Measurements from ENCODE around the gene VIT.
A peak's percentile ranks its signal among the peaks of the same experiment; 100 is the strongest.
"Not testable (repeated sequence)": the region's sequence is repeated elsewhere in the genome, so short reads cannot be mapped to it uniquely, and the experiment has no call there.

The VIT gene

GRCh38 chr2:36820942-36821605, 124.6 kb downstream of the VIT start:
- H3K36me3 Mint-ChIP-seq = no peaks in the 10 kb centered on the region
- H3K27ac Mint-ChIP-seq = no peak overlapping the region
- H3K4me3 Mint-ChIP-seq = no peak overlapping the region
- H3K27me3 Mint-ChIP-seq = no peaks in the 10 kb centered on the region
- no peaks in the 10 kb centered on the region for H3K9me3 Mint-ChIP-seq
- no peaks in the 10 kb centered on the region for H3K4me1 Mint-ChIP-seq

DNA sequence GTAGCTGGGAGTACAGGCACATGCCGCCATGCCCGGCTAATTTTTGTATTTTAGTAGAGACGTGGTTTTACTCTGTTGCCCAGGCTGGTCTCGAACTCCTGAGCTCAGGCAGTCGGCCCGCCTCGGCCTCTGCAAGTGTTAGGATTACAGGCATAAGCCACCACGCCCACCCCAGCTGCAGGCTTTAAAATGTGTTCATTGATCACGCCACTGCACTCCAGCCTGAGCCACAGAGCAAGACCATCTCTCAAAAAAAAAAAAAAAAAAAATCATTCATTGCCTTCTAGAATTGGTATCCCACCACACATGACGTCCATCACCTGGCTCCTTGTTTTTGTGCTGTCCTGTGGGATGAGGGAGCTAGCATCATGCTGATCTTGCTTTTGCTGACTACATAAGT, 127.4 kb downstream of the VIT start:
- no peaks in the 10 kb centered on the region for H3K9me3 Mint-ChIP-seq
- no peaks in the 10 kb centered on the region for H3K27me3 Mint-ChIP-seq
- peaks cover 1% of the 10 kb centered on the region for H3K36me3 Mint-ChIP-seq
- no peak overlapping the region for H3K4me3 Mint-ChIP-seq
- no peak overlapping the region for H3K27ac Mint-ChIP-seq
- no peaks in the 10 kb centered on the region for H3K4me1 Mint-ChIP-seq

DNA sequence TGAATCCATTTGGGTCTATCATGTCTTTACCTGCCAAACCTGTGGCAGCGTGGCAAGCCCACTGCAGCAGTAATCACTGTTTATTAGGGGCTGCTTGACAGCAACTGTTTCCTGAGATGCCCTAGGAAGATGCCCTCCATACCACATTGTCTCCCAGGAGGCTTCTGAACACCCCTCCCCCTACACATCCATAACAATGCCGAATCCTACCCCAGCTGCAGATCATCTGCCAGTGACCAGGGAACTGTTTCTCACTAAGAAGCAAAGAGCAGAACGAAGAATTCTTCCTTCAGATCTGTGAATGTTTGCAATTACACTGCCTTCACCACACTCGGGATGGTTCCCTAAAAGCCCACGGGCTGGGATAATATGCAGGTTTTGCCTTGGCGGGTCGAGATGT, 127.8 kb downstream of the VIT start:
- Mint-ChIP-seq H3K27me3 (no peaks in the 10 kb centered on the region), H3K4me3 (no peak overlapping the region), H3K27ac (no peak overlapping the region), H3K9me3 (no peaks in the 10 kb centered on the region), H3K4me1 (no peaks in the 10 kb centered on the region), H3K36me3 (peaks cover 1% of the 10 kb centered on the region)

- H3K9me3 Mint-ChIP-seq, H3K36me3 Mint-ChIP-seq, H3K27me3 Mint-ChIP-seq, H3K27ac Mint-ChIP-seq, H3K4me3 Mint-ChIP-seq, H3K4me1 Mint-ChIP-seq: not testable (repeated sequence)
Observed at GRCh38 chr2:36824683-36825082, 128.2 kb downstream of the VIT start.

GRCh38 chr2:36831185-36831584, 134.7 kb downstream of the VIT start:
- Mint-ChIP-seq H3K27ac (no peak overlapping the region), H3K9me3 (no peaks in the 10 kb centered on the region), H3K4me1 (peaks cover 14% of the 10 kb centered on the region), H3K4me3 (no peak overlapping the region), H3K36me3 (peaks cover 1% of the 10 kb centered on the region), H3K27me3 (peaks cover 3% of the 10 kb centered on the region)

DNA sequence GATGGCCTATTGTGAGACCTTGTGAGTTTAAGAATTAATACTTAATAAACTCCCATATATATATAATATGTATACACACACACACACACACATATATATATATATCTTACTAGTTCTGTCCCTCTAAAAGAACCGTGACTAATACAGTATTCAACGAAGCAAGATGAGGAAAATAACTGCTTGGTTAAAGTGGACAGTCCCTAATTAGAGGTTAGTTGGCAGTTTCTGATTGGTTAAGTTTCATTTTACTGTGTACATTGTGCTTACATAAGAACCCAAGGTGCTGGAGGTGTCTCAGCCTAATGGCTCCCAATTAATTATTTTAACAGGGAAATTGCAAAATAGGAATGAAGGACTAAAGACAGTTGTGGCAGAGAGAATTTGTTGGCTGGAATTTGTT, 137.7 kb downstream of the VIT start:
- peaks cover 3% of the 10 kb centered on the region for H3K27me3 Mint-ChIP-seq
- no peak overlapping the region for H3K27ac Mint-ChIP-seq
- H3K4me3 Mint-ChIP-seq = no peak overlapping the region
- no peaks in the 10 kb centered on the region for H3K9me3 Mint-ChIP-seq
- H3K4me1 Mint-ChIP-seq = peaks cover 14% of the 10 kb centered on the region
- no peaks in the 10 kb centered on the region for H3K36me3 Mint-ChIP-seq

DNA sequence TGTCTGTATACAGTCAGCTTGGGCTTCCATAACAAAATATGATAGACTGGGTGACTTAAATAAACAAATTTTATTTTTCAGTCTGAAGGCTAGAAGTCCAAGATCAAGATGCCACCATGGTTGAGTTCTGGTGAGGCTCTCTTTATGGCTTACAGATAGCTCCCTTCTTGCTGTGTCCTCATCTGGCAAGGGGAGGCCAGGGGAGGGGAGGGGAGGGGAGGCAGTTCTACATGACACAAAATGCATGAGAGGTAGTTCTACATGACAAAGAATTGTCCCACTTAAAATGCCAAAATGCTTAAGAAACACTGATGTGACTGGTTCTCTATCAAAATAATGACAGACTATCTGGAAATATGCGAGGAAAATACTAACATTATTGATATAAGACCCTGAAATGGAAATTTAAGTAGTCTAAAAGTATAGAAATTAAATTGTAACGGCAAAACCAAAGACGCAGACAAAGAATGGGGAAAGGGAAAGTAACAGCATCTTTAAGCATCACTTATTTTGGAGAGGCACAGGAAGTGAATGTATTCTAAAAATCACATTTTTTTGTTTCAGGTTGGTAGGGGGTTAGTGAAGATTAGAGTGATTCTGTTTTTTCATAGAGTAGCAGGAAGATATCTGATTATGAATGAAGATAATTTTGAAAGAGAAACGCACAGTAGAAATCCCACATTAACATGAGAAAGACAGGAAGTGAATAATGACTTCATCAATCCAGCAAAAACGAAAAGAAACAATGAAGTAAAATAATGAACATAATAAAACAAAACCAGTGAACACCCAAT, 138.4 kb downstream of the VIT start:
- peaks cover 14% of the 10 kb centered on the region for H3K4me1 Mint-ChIP-seq
- no peaks in the 10 kb centered on the region for H3K36me3 Mint-ChIP-seq
- H3K4me3 Mint-ChIP-seq = peak overlapping the region; percentile 6
- no peaks in the 10 kb centered on the region for H3K9me3 Mint-ChIP-seq
- peak overlapping the region; percentile 6 for H3K27ac Mint-ChIP-seq
- peaks cover 3% of the 10 kb centered on the region for H3K27me3 Mint-ChIP-seq

DNA sequence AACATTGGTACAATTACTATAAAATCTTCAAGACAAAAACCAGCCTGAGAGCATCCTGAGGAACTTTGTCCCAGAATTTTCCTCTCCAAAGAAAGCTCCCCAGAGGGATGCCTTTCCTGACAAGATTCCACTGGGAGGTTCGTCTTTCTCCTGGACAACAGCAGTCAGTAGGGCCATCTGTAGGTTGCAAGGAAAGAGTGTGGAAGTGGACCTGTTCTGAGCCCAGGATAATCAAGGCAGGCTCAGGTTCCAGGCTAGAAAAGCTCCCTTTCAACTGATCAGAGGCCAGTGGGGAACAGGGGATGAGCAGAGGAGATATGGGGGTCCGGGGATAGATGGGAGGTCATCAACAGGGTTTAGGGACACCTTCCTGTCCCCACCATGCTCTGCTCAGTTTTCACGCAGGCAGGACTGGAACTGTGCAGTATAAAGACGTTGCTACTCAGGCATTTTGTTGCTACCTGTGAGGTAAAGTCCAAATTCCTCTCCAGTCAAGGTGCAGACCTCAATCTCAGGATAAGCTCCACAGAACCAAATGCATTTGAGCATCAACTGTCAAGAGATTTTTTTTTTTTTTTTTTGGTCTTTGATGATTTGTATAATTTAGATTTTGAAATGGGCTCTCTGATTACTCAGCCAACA, 143.6 kb downstream of the VIT start:
- peaks cover 6% of the 10 kb centered on the region for H3K4me1 Mint-ChIP-seq
- no peak overlapping the region for H3K27ac Mint-ChIP-seq
- H3K27me3 Mint-ChIP-seq = no peaks in the 10 kb centered on the region
- peaks cover 1% of the 10 kb centered on the region for H3K36me3 Mint-ChIP-seq
- H3K9me3 Mint-ChIP-seq = no peaks in the 10 kb centered on the region
- H3K4me3 Mint-ChIP-seq = no peak overlapping the region

- Mint-ChIP-seq H3K9me3 (no peaks in the 10 kb centered on the region), H3K27ac (no peak overlapping the region), H3K36me3 (peaks cover 3% of the 10 kb centered on the region), H3K27me3 (no peaks in the 10 kb centered on the region), H3K4me3 (no peak overlapping the region), H3K4me1 (no peaks in the 10 kb centered on the region)
Observed at GRCh38 chr2:36843838-36844237, 147.3 kb downstream of the VIT start.

DNA sequence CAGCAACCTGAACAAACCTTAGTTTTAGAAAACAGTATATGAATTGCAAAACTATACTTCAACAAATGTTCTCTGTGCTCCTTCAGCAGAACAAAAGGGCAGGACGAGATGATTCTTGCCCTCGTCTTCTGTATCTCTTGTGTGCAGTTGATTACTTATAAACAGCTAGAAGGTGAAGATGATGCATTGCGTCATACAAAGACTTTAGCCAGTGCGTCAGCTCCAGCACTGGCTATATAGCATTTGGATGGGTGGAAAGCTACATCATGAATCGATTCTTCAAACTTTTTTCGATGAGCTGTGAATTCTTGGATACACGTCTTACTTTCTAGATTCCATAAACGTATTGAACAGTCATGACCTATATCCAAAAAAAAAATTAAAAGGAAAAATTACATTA, 152.8 kb downstream of the VIT start:
- no peak overlapping the region for H3K27ac Mint-ChIP-seq
- no peaks in the 10 kb centered on the region for H3K4me1 Mint-ChIP-seq
- H3K27me3 Mint-ChIP-seq = no peaks in the 10 kb centered on the region
- peaks cover 17% of the 10 kb centered on the region for H3K36me3 Mint-ChIP-seq
- no peaks in the 10 kb centered on the region for H3K9me3 Mint-ChIP-seq
- no peak overlapping the region for H3K4me3 Mint-ChIP-seq

DNA sequence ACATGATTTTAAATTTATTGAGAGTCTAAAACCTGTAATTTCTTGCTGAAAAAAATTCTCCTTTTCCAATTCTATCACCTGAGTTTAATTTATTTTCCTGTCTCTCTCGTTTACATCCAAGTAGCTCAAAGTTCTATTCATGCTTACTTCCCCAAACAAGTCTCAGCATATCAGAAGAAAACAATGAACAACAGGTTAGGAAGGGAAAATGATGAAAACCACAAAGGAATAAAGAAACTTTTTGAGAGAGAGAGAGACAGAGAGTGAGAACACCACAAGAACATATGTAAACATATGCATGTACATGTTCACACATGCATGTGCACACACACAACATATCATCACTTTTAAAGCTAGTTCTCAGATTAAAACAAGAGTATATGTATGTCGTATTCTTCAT, 157.7 kb downstream of the VIT start:
- peaks cover 12% of the 10 kb centered on the region for H3K4me1 Mint-ChIP-seq
- H3K27me3 Mint-ChIP-seq = no peaks in the 10 kb centered on the region
- H3K9me3 Mint-ChIP-seq = no peaks in the 10 kb centered on the region
- H3K36me3 Mint-ChIP-seq = peaks cover 32% of the 10 kb centered on the region
- no peak overlapping the region for H3K4me3 Mint-ChIP-seq
- no peak overlapping the region for H3K27ac Mint-ChIP-seq

- peaks cover 29% of the 10 kb centered on the region for H3K36me3 Mint-ChIP-seq
Observed at GRCh38 chr2:36855429-36855828, 158.9 kb downstream of the VIT start.

GRCh38 chr2:36857713-36858112, 161.2 kb downstream of the VIT start:
- H3K27ac Mint-ChIP-seq = no peak overlapping the region
- no peaks in the 10 kb centered on the region for H3K9me3 Mint-ChIP-seq
- peaks cover 30% of the 10 kb centered on the region for H3K36me3 Mint-ChIP-seq
- H3K4me1 Mint-ChIP-seq = peaks cover 13% of the 10 kb centered on the region
- no peak overlapping the region for H3K4me3 Mint-ChIP-seq
- H3K27me3 Mint-ChIP-seq = no peaks in the 10 kb centered on the region

More at GRCh38 chr2:36855429-36855828, 158.9 kb downstream of the VIT start:
- H3K27me3 Mint-ChIP-seq = no peaks in the 10 kb centered on the region
- peaks cover 13% of the 10 kb centered on the region for H3K4me1 Mint-ChIP-seq
- no peak overlapping the region for H3K4me3 Mint-ChIP-seq
- H3K27ac Mint-ChIP-seq = no peak overlapping the region
- no peaks in the 10 kb centered on the region for H3K9me3 Mint-ChIP-seq

- Mint-ChIP-seq H3K36me3 (peaks cover 36% of the 10 kb centered on the region), H3K9me3 (no peaks in the 10 kb centered on the region), H3K4me1 (peaks cover 13% of the 10 kb centered on the region), H3K4me3 (no peak overlapping the region), H3K27me3 (no peaks in the 10 kb centered on the region), H3K27ac (peak overlapping the region; percentile 75)
Observed at GRCh38 chr2:36858551-36859365, 162.3 kb downstream of the VIT start.

- no peak overlapping the region for H3K4me3 Mint-ChIP-seq
- H3K27me3 Mint-ChIP-seq = no peaks in the 10 kb centered on the region
- H3K9me3 Mint-ChIP-seq = no peaks in the 10 kb centered on the region
- H3K36me3 Mint-ChIP-seq = peaks cover 35% of the 10 kb centered on the region
- peaks cover 13% of the 10 kb centered on the region for H3K4me1 Mint-ChIP-seq
- peak overlapping the region; percentile 65 for H3K27ac Mint-ChIP-seq
Observed at GRCh38 chr2:36859366-36859792, 162.9 kb downstream of the VIT start.
